ENCODE measurements around the gene LRIG1.

The LRIG1 gene

DNA sequence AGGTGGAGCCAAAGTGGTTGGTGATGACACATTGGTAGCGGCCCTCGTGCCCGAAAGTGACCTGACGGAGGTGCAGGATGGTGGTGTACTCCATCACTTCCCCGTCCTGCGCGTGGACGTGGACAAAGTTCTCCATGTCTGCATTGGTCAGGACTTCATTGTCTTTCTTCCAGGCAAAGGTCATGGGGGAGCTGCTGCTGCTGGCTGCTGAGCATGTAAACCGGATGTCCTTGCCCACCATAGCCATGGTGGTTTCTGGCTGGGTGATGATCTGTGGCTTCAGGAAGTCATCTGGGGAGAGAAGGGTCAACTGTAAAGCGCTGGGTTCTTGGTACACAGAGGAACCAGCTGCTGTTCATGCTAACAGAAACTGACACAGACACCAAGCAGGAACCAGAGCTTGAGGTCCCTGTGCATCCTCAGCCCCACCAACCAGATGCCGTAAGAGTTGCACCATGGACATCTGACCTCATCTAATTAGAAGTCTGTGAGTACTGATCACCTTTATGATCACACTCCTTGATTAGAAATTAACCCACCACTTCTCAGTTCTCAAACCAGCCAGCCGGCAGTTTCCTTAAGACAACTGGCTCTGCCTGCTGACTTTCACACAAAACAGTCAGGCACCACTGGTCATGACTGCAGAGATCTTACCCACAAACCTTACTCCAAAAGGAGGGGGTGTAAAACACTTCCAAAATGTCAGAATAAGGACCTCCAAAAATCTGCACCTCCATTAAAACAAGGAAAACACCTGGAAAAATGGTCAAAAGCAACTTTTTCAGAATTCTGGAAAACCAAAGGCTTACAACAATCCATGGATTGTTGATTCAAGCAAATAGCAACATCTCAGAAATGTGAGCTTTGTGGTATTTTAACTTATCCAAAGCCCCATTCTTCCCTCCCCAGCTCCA is 114.6 kb downstream of the LRIG1 start:
- TF ChIP-seq POLR2A (IDR thresholded peaks at IDR 0.05; ENCODE audit: low read depth, low read length): no peak
- TF ChIP-seq TAF1 (IDR thresholded peaks at IDR 0.05; ENCODE audit: borderline replicate concordance, low read depth, low read length): no peak
- no peak for TF ChIP-seq POLR2AphosphoS5 (IDR thresholded peaks at IDR 0.05; ENCODE audit: low read depth, low read length)
- FAIRE-seq (peak; percentile 91), DNase-seq (ENCODE audit: insufficient read length) (peak; percentile 52)

DNA sequence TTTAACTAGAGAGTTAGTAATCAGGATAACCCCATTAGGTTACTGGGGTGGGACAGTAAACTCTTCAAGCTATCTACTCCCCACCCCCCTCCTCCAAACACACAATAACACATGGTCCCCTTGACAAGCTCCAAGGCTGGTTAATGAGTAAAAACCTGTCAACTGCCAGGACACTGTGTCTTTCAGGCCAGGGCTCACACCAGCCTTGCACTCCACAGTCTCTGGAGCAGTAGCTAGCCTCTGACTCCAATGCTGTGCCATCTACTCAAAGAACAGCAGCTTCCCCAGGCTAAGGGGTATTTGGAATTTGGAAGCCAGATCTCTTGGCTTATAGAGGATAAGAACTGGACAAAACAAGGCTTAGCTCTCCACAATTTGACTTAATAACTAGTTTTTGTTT is 115.8 kb downstream of the LRIG1 start:
- no peak for DNase-seq (ENCODE audit: insufficient read length)
- no peak for FAIRE-seq
- no peak for TF ChIP-seq POLR2AphosphoS5 (IDR thresholded peaks at IDR 0.05; ENCODE audit: low read depth, low read length)
- TF ChIP-seq TAF1 (IDR thresholded peaks at IDR 0.05; ENCODE audit: borderline replicate concordance, low read depth, low read length): no peak

DNA sequence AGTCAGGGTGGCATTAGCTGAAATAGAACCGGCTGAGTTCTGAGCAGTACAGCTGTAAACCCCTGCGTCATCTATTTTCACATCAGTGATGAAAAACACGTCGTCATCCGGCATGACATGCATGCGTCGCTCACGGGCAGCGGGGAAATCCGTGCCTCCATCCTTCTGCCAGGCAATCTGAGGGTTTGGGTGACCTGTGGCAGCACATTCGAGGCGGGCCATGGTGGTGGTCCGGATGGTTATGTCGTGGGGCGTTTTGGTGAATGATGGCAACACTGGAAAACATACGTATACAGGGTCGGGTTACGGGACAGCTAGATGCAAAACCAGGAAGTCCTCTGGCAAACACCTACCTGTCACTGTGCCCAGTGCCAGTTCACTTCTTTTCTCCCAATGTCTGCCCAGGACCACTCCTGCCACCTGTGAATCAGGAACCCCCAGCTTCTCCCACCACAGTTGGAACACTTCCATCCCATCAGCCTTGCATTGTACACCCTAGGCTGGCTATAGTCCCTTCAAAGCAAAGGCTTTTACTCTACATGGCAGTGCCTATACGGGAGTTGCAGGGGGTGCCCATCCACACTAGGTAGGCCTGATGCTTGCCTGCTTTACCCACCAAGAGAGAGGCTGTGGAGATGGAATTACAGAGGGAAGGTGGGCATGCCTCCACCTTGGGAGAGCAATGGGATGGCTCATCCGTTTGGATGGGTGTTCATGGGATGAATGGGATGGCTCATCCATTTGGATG is 116.7 kb downstream of the LRIG1 start:
- DNase-seq (ENCODE audit: insufficient read length) (no peak), FAIRE-seq (no peak)
- TF ChIP-seq TAF1 (IDR thresholded peaks at IDR 0.05; ENCODE audit: borderline replicate concordance, low read depth, low read length): no peak
- TF ChIP-seq POLR2AphosphoS5 (IDR thresholded peaks at IDR 0.05; ENCODE audit: low read depth, low read length): no peak
- TF ChIP-seq POLR2A (IDR thresholded peaks at IDR 0.05; ENCODE audit: low read depth, low read length): no peak

DNA sequence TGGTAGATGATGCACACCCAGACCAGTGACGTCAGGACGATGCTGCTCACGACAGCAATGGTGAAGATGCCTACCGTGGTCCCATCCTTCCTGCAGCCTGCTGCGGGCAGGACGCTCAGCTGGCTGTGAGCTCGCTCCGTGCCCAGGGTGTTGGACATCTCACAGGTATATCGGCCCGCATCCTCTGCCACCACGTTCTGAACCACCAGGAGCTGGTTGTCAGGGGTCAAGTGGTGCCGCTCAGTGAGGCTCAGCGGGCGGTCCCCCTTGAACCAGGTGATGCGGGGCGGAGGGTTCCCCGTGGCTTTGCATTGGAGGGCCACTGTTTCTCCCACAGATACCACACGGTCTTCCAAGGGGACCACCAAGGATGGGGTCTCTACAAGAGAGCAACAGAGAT is 117.8 kb downstream of the LRIG1 start:
- no peak for FAIRE-seq
- no peak for DNase-seq (ENCODE audit: insufficient read length)
- no peak for TF ChIP-seq POLR2A (IDR thresholded peaks at IDR 0.05; ENCODE audit: low read depth, low read length)
- no peak for TF ChIP-seq TAF1 (IDR thresholded peaks at IDR 0.05; ENCODE audit: borderline replicate concordance, low read depth, low read length)
- TF ChIP-seq POLR2AphosphoS5 (IDR thresholded peaks at IDR 0.05; ENCODE audit: low read depth, low read length): no peak

DNA sequence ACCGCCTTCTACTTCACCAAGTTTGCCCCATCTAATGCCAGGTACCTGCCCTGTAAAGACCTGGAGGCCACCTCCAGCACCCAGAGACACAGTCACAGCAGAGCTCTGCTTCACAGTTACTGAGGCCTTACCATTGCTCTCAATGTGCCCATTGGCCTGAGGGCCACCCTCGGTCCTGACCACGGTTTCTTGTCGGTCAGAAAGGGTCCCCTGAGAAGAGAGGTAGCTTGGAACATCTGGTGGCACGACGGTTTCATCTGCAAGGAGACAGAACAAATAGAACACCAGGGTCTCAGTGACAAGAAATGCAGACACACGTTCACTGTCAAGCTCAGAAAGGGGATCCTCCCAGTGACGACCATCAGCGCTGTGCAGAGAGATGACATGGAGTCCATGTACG is 118.7 kb downstream of the LRIG1 start:
- DNase-seq (ENCODE audit: insufficient read length) (no peak), FAIRE-seq (no peak)
- TF ChIP-seq POLR2AphosphoS5 (IDR thresholded peaks at IDR 0.05; ENCODE audit: low read depth, low read length) (no peak), TAF1 (IDR thresholded peaks at IDR 0.05; ENCODE audit: borderline replicate concordance, low read depth, low read length) (no peak), POLR2A (IDR thresholded peaks at IDR 0.05; ENCODE audit: low read depth, low read length) (no peak)

DNA sequence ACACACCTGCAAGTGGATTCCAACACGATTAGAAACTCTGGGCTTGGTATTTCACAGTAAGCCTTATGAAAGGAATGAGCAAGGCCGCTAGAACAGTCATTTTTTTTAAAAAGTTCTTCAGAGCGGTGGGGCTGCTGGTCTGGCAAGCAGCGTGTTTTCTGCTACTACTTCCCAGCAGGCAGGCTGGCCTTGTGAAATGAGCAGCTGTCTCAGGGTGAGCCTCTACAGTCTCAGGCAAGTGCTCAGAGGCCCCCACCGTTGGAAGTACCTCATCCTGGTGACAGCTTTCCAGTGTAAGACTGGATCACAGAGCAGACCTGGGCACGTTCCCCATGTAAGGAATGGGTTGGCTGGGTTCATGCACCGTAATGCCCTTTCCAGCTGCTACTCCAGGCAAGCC is 119.2 kb downstream of the LRIG1 start:
- DNase-seq (ENCODE audit: insufficient read length) (no peak), FAIRE-seq (no peak)
- TF ChIP-seq POLR2AphosphoS5 (IDR thresholded peaks at IDR 0.05; ENCODE audit: low read depth, low read length): no peak
- no peak for TF ChIP-seq TAF1 (IDR thresholded peaks at IDR 0.05; ENCODE audit: borderline replicate concordance, low read depth, low read length)
- TF ChIP-seq POLR2A (IDR thresholded peaks at IDR 0.05; ENCODE audit: low read depth, low read length): no peak

DNA sequence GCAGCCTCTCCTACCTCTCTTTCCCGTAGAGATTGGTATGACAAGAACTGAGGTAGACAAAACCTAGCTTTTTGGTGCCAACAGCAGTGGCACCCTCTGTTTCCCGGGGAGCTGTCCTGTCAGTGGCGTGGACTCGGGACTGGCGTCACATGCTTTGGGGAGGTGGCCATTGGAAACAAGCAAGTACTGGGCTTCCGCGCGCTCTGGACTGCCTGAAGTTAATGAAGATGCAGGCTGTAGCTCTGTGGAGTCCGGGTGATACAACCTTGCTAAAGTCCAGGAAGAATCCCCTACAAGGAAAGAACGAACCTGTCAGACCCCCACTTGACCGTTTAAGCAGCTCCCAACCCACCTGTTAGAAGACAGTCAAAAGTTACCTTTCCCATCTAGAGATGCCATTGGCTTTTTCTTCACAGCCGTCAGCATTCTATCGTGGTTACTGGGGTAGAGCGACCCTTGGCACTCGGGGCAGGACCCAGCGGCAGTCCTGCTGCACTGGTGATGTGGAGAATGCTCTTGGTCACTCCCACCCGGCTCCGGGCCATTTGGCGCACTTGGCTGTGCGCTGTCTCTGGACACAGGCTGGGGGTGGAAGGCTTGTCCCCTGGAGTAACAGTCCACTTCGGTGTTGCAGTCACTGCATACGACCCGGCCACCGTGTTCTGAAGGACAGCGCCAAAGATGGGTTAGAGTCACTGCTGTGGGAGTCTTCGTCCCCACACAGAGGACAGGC is 120.5 kb downstream of the LRIG1 start:
- no peak for TF ChIP-seq TAF1 (IDR thresholded peaks at IDR 0.05; ENCODE audit: borderline replicate concordance, low read depth, low read length)
- no peak for TF ChIP-seq POLR2A (IDR thresholded peaks at IDR 0.05; ENCODE audit: low read depth, low read length)
- no peak for TF ChIP-seq POLR2AphosphoS5 (IDR thresholded peaks at IDR 0.05; ENCODE audit: low read depth, low read length)
- FAIRE-seq (no peak), DNase-seq (ENCODE audit: insufficient read length) (no peak)

DNA sequence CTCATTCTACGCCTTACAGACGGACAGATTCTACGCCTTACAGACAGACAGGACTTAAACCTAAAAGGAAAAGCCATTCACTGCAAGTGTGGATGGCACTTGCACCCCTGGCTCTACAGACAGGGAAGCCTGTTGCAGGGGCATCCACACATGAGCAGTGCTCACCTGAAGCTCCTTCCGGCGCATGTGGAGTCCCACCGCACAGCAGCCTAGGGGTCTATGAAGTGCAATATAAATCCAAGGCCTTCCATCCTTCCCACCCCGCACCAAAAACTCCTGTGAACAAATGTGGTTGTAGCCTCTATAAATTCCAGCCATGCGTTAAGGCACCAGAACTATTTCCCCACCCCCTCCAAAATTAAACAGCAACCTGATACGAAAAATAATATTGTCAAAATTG is 121.3 kb downstream of the LRIG1 start:
- no peak for TF ChIP-seq POLR2AphosphoS5 (IDR thresholded peaks at IDR 0.05; ENCODE audit: low read depth, low read length)
- TF ChIP-seq POLR2A (IDR thresholded peaks at IDR 0.05; ENCODE audit: low read depth, low read length): no peak
- no peak for TF ChIP-seq TAF1 (IDR thresholded peaks at IDR 0.05; ENCODE audit: borderline replicate concordance, low read depth, low read length)
- DNase-seq (ENCODE audit: insufficient read length): no peak
- FAIRE-seq: no peak

DNA sequence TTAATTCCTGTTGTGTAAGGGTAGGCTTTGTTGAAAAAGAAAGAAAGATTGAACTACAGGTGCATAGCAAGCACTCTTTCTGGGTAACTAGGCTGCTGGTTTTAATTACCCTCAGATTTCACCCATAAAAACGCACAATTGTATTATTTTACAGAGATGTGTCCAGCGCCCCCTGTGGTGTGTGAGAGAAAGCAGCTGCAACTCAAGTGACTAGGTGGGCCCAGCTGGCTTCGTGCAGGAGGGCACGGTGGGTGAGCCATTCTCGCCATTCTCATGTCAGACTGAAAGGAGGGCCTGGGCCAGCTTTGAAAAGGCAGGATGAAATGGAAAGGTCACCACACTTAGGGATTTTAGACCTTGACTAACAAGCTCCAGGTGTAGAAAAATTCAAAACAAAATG is 122.6 kb downstream of the LRIG1 start:
- DNase-seq (ENCODE audit: insufficient read length): no peak
- TF ChIP-seq POLR2AphosphoS5 (IDR thresholded peaks at IDR 0.05; ENCODE audit: low read depth, low read length): no peak
- TF ChIP-seq POLR2A (IDR thresholded peaks at IDR 0.05; ENCODE audit: low read depth, low read length): no peak
- TF ChIP-seq TAF1 (IDR thresholded peaks at IDR 0.05; ENCODE audit: borderline replicate concordance, low read depth, low read length): no peak
- FAIRE-seq: no peak

DNA sequence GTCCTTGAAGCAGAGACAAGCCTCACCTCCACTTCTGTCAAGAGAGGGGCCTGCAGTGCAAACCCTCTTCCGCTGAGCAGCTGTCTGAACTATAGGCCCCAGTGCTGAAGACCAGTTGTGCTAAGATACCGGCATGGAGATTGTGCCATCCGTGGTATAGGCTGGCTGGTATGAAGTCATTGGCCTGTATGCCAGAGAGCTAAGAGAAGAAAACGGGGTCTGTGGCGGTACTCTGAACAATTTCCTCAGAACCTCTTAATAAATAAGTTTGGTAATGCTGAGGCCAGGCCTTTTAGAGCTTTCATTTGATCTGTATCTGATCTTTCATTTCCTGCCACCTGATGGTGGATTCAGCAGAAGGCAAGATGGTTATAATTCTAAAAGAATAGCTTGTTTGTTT is 123.0 kb downstream of the LRIG1 start:
- FAIRE-seq (no peak), DNase-seq (ENCODE audit: insufficient read length) (no peak)
- TF ChIP-seq POLR2A (IDR thresholded peaks at IDR 0.05; ENCODE audit: low read depth, low read length) (no peak), POLR2AphosphoS5 (IDR thresholded peaks at IDR 0.05; ENCODE audit: low read depth, low read length) (no peak), TAF1 (IDR thresholded peaks at IDR 0.05; ENCODE audit: borderline replicate concordance, low read depth, low read length) (no peak)

DNA sequence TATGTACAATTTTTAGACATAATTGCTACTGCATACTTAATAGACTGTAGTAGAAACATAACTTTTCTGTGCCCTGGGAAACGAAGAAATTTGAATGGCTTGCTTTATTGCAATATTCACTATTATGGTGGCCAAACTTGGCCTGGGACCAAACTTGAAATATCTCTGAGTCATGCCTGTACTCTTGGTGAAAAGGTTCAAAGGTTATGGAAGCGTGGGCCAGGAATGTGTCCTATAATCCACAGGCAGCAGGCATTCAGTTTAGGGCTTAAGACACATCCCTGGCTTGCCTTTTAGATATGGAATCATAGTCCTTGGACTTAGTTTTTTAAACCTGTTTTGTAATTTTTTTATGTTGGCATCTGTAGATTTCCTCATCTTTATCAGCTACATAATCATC is 124.3 kb downstream of the LRIG1 start:
- DNase-seq (ENCODE audit: insufficient read length) (no peak), FAIRE-seq (no peak)
- no peak for TF ChIP-seq POLR2A (IDR thresholded peaks at IDR 0.05; ENCODE audit: low read depth, low read length)

Measured in GM12892 (cell line).